ENCODE data around the gene IGLL1. TPM values are rescaled to one million over a fixed set of nuclear protein-coding genes. Genes with fewer than 3 reads are reported as not detected.

Gene IGLL1
- total RNA-seq, 1 donor from 2014 or later = not detected

- Histone ChIP-seq H3K9me3 (ENCODE audit: insufficient read depth, low read depth, low read length) (peaks cover 5% of the 10 kb centered on the region), H3K9ac (ENCODE audit: low read length) (no peak overlapping the region), H3K4me2 (ENCODE audit: low read length) (no peak overlapping the region), H2AFZ (ENCODE audit: low read depth, low read length) (no peak overlapping the region), H3K36me3 (ENCODE audit: insufficient read depth, low read length) (no peaks in the 10 kb centered on the region), H3K4me3 (ENCODE audit: insufficient read depth, low read depth, low read length) (no peak overlapping the region), H3K79me2 (ENCODE audit: insufficient read depth, low read length) (no peaks in the 10 kb centered on the region), H3K27ac (ENCODE audit: low read depth, low read length) (no peak overlapping the region), H3K4me1 (ENCODE audit: insufficient read depth, low read length) (no peaks in the 10 kb centered on the region), H4K20me1 (ENCODE audit: insufficient read depth, low read length) (no peaks in the 10 kb centered on the region), H3K27me3 (ENCODE audit: insufficient read depth, low read length) (no peaks in the 10 kb centered on the region)
- no peak for FAIRE-seq
- Mint-ChIP-seq H3K36me3 (ENCODE audit: low read depth, unreplicated experiment) (peaks cover under 1% of the 10 kb centered on the region), H3K4me3 (ENCODE audit: unreplicated experiment) (no peak overlapping the region), H3K27ac (ENCODE audit: unreplicated experiment) (no peak overlapping the region), H3K27me3 (ENCODE audit: low read depth, unreplicated experiment) (peaks cover 24% of the 10 kb centered on the region), H3K9me3 (ENCODE audit: unreplicated experiment) (peaks cover 2% of the 10 kb centered on the region), H3K4me1 (ENCODE audit: low read depth, unreplicated experiment) (no peaks in the 10 kb centered on the region)
- TF ChIP-seq EZH2 (IDR thresholded peaks at IDR 0.05; ENCODE audit: insufficient read depth, low read length) = no peak
- TF ChIP-seq, protein P1, sequence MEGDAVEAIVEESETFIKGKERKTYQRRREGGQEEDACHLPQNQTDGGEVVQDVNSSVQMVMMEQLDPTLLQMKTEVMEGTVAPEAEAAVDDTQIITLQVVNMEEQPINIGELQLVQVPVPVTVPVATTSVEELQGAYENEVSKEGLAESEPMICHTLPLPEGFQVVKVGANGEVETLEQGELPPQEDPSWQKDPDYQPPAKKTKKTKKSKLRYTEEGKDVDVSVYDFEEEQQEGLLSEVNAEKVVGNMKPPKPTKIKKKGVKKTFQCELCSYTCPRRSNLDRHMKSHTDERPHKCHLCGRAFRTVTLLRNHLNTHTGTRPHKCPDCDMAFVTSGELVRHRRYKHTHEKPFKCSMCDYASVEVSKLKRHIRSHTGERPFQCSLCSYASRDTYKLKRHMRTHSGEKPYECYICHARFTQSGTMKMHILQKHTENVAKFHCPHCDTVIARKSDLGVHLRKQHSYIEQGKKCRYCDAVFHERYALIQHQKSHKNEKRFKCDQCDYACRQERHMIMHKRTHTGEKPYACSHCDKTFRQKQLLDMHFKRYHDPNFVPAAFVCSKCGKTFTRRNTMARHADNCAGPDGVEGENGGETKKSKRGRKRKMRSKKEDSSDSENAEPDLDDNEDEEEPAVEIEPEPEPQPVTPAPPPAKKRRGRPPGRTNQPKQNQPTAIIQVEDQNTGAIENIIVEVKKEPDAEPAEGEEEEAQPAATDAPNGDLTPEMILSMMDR (IDR thresholded peaks at IDR 0.05; ENCODE audit: insufficient read depth, low read depth, low read length) = no peak
- no peak for DNase-seq (ENCODE audit: low read depth)
These were observed 26.7 kb downstream of the IGLL1 start for GRCh38 chr22:23553438-23553837.

GRCh38 chr22:23552573-23552972 is 27.5 kb downstream of the IGLL1 start:
- peaks cover 21% of the 10 kb centered on the region for H3K27me3 Mint-ChIP-seq (ENCODE audit: low read depth, unreplicated experiment)
- H3K27ac Mint-ChIP-seq (ENCODE audit: unreplicated experiment) = no peak overlapping the region
- no peaks in the 10 kb centered on the region for H3K4me1 Mint-ChIP-seq (ENCODE audit: low read depth, unreplicated experiment)

GRCh38 chr22:23551385-23551784 is 28.7 kb downstream of the IGLL1 start:
- no peaks in the 10 kb centered on the region for H3K36me3 ChIP-seq (ENCODE audit: insufficient read depth, low read length)
- H3K4me1 Mint-ChIP-seq (ENCODE audit: low read depth, unreplicated experiment) = no peaks in the 10 kb centered on the region
- no peaks in the 10 kb centered on the region for H3K27me3 ChIP-seq (ENCODE audit: insufficient read depth, low read length)
- FAIRE-seq (no peak), DNase-seq (ENCODE audit: low read depth) (no peak)
- H3K4me2 ChIP-seq (ENCODE audit: low read length) = no peak overlapping the region
- no peak overlapping the region for H3K4me3 Mint-ChIP-seq (ENCODE audit: unreplicated experiment)
- H3K4me3 ChIP-seq (ENCODE audit: insufficient read depth, low read depth, low read length) = no peak overlapping the region
- TF ChIP-seq, protein P1 (IDR thresholded peaks at IDR 0.05; ENCODE audit: insufficient read depth, low read depth, low read length) = no peak
- TF ChIP-seq EZH2 (IDR thresholded peaks at IDR 0.05; ENCODE audit: insufficient read depth, low read length) = no peak
- peaks cover 11% of the 10 kb centered on the region for H3K9me3 Mint-ChIP-seq (ENCODE audit: unreplicated experiment)
- H3K27ac Mint-ChIP-seq (ENCODE audit: unreplicated experiment) = no peak overlapping the region
- H3K27ac ChIP-seq (ENCODE audit: low read depth, low read length) = no peak overlapping the region
- no peaks in the 10 kb centered on the region for H3K79me2 ChIP-seq (ENCODE audit: insufficient read depth, low read length)
- peaks cover 5% of the 10 kb centered on the region for H3K9me3 ChIP-seq (ENCODE audit: insufficient read depth, low read depth, low read length)
- no peaks in the 10 kb centered on the region for H4K20me1 ChIP-seq (ENCODE audit: insufficient read depth, low read length)
- H2AFZ ChIP-seq (ENCODE audit: low read depth, low read length) = no peak overlapping the region
- H3K27me3 Mint-ChIP-seq (ENCODE audit: low read depth, unreplicated experiment) = peaks cover 14% of the 10 kb centered on the region
- H3K4me1 ChIP-seq (ENCODE audit: insufficient read depth, low read length) = no peaks in the 10 kb centered on the region
- peaks cover 1% of the 10 kb centered on the region for H3K36me3 Mint-ChIP-seq (ENCODE audit: low read depth, unreplicated experiment)
- H3K9ac ChIP-seq (ENCODE audit: low read length) = no peak overlapping the region

More at GRCh38 chr22:23552573-23552972, 27.5 kb downstream of the IGLL1 start:
- FAIRE-seq (no peak), DNase-seq (ENCODE audit: low read depth) (no peak)
- Histone ChIP-seq H3K4me2 (ENCODE audit: low read length) (no peak overlapping the region), H3K4me1 (ENCODE audit: insufficient read depth, low read length) (no peaks in the 10 kb centered on the region), H3K9ac (ENCODE audit: low read length) (no peak overlapping the region), H3K9me3 (ENCODE audit: insufficient read depth, low read depth, low read length) (peaks cover 5% of the 10 kb centered on the region), H4K20me1 (ENCODE audit: insufficient read depth, low read length) (no peaks in the 10 kb centered on the region), H3K79me2 (ENCODE audit: insufficient read depth, low read length) (no peaks in the 10 kb centered on the region), H3K36me3 (ENCODE audit: insufficient read depth, low read length) (no peaks in the 10 kb centered on the region), H3K4me3 (ENCODE audit: insufficient read depth, low read depth, low read length) (no peak overlapping the region), H2AFZ (ENCODE audit: low read depth, low read length) (no peak overlapping the region), H3K27ac (ENCODE audit: low read depth, low read length) (no peak overlapping the region), H3K27me3 (ENCODE audit: insufficient read depth, low read length) (no peaks in the 10 kb centered on the region)
- TF ChIP-seq, protein P1 (IDR thresholded peaks at IDR 0.05; ENCODE audit: insufficient read depth, low read depth, low read length) = no peak
- TF ChIP-seq EZH2 (IDR thresholded peaks at IDR 0.05; ENCODE audit: insufficient read depth, low read length) = no peak
- H3K4me3 Mint-ChIP-seq (ENCODE audit: unreplicated experiment) = no peak overlapping the region
- peaks cover 7% of the 10 kb centered on the region for H3K9me3 Mint-ChIP-seq (ENCODE audit: unreplicated experiment)
- peaks cover 1% of the 10 kb centered on the region for H3K36me3 Mint-ChIP-seq (ENCODE audit: low read depth, unreplicated experiment)
